OCI-LY1 (cell line): ENCODE results near the gene PRLR.

Experiments
- H2AFZ ChIP-seq: fragments of 200-600 bp; sonication (generic), shearing (Covaris generic); 2 replicates; pipeline ENCODE4 v1.6.0; 2014; ENCODE audit warnings: antibody characterized with exemption, mild to moderate bottlenecking, low read length
- H3F3A ChIP-seq: fragments of 200-600 bp; sonication (generic), shearing (Covaris generic); 2 replicates; pipeline ENCODE4 v1.6.0; 2014; ENCODE audit warnings: mild to moderate bottlenecking, antibody characterized with exemption, low read length, moderate library complexity; ENCODE audit not compliant: insufficient read depth
- H3K27ac ChIP-seq: fragments of 200-600 bp; sonication (generic); 2 replicates; pipeline ENCODE4 v1.5.1; 2014; ENCODE audit warnings: low read length, mixed run types, mild to moderate bottlenecking, low read depth; ENCODE audit not compliant: poor library complexity, severe bottlenecking
- H3K27me3 ChIP-seq: fragments of 200-600 bp; sonication (generic); 2 replicates; pipeline ENCODE4 v1.6.0; 2014; ENCODE audit warnings: antibody characterized with exemption, mild to moderate bottlenecking, low read length, moderate library complexity; ENCODE audit not compliant: insufficient read depth
- H3K36me3 ChIP-seq: fragments of 200-600 bp; sonication (generic); 2 replicates; pipeline ENCODE4 v1.6.1; 2014; ENCODE audit warnings: mild to moderate bottlenecking, antibody characterized with exemption, low read length, moderate library complexity, mixed read lengths; ENCODE audit not compliant: insufficient read depth
- H3K4me1 ChIP-seq: fragments of 200-600 bp; sonication (generic); 2 replicates; pipeline ENCODE4 v1.5.1; 2014; ENCODE audit warnings: mild to moderate bottlenecking, low read length, moderate library complexity; ENCODE audit not compliant: insufficient read depth, severe bottlenecking
- H3K4me2 ChIP-seq: fragments of 200-600 bp; sonication (generic), shearing (Covaris generic); 2 replicates; pipeline ENCODE4 v1.6.1; 2014; ENCODE audit warnings: low read length
- H3K4me3 ChIP-seq: fragments of 200-600 bp; sonication (generic); 2 replicates; pipeline ENCODE4 v1.5.1; 2014; ENCODE audit warnings: low read length, low read depth, mild to moderate bottlenecking, mixed read lengths; ENCODE audit not compliant: poor library complexity, severe bottlenecking
- H3K79me2 ChIP-seq: fragments of 200-600 bp; shearing (Covaris generic); 2 replicates; pipeline ENCODE4 v1.6.1; 2016; ENCODE audit warnings: mixed run types, low read length, mixed read lengths; ENCODE audit not compliant: insufficient read depth
- H3K9ac ChIP-seq: fragments of 200-600 bp; sonication (generic), shearing (Covaris generic); 2 replicates; pipeline ENCODE4 v1.6.1; 2014; ENCODE audit warnings: mild to moderate bottlenecking, low read length, mixed read lengths
- H3K9me2 ChIP-seq: fragments of 200-600 bp; sonication (generic), shearing (Covaris generic); 2 replicates; pipeline ENCODE4 v1.6.1; 2014; ENCODE audit warnings: low read depth, mild to moderate bottlenecking, low read length, mixed read lengths
- H3K9me3 ChIP-seq: fragments of 200-600 bp; shearing (Covaris generic); 2 replicates; pipeline ENCODE4 v1.6.1; 2014; ENCODE audit warnings: low read length, mixed read lengths
- H4K20me1 ChIP-seq: fragments of 200-600 bp; sonication (generic), shearing (Covaris generic); 2 replicates; pipeline ENCODE4 v1.6.0; 2016; ENCODE audit warnings: mild to moderate bottlenecking, low read length; ENCODE audit not compliant: insufficient read depth
- EZH2 ChIP-seq: fragments of 200-600 bp; sonication (generic), shearing (Covaris generic); IDR thresholded peaks from 2 replicates; pipeline ENCODE4 v1.8.0; 2017; ENCODE audit warnings: borderline replicate concordance, mixed run types, mild to moderate bottlenecking, antibody characterized with exemption, low read length, moderate library complexity, mixed read lengths
- TF ChIP-seq, protein P1 (sequence below): fragments of 200-600 bp; sonication (generic), shearing (Covaris generic); IDR thresholded peaks from 2 replicates; pipeline ENCODE4 v1.5.1; 2017; ENCODE audit warnings: mild to moderate bottlenecking, antibody characterized with exemption, low read length, moderate library complexity, mixed read lengths

The PRLR gene

DNA sequence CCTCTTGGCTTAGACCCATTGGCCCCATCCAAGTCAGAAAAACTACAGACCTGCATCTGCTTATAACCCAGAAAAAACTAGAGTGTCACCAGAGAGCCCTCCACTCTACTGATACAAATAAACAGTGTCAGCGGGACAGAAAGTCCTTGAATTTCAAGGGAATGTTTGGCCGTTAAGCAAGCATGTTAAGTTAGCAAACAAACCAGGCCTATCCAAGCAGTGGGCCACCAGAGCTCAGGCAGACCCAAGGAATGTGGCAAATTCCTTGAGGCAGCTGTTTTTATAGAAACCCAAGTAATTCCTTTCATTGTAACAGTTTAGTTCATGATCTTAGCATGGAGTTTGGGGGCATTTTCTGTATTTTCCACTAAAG lies 70.9 kb downstream of the PRLR start:
- H2AFZ ChIP-seq: no peak overlapping the region

DNA sequence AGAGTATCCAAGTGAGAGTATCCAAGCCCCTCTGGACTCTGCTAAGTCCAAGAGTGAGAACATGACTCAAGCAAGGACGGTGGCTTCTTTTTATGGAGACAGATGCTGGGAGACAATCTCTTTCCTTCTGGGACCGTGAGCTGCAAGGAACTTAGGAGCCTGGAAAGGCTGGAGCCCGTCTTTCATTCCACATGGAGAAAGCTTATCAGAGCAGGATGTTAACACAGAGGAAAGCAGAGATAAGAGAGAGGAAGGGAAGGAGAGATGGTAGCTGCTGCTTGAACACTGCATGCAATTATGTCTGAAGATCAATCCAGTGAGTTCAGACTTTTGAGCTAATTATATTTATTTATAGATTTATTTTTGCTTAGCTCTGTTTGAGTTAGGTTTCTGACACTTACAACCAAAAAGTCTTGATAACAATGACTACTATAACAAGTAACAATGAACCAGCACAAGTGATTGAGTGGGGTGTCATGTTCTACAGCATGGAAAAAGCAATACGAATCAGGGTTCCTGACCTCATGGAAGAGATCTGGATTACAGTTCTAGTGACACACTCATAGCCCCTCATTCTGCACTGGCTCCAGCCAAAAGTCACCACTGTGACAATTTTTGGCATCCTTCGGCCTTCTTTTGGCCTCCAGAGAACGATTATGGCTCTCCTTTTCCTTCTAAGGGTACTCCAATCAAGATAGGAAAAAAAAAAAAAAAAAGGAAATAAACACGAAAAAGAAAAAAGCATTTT lies 71.5 kb downstream of the PRLR start:
- Histone ChIP-seq H3K4me3 (no peak overlapping the region), H3K9me2 (no peaks in the 10 kb centered on the region; the same call in 1 of the 2 replicates), H3K4me2 (no peak overlapping the region), H3K4me1 (no peaks in the 10 kb centered on the region), H2AFZ (no peak overlapping the region), H3K27me3 (no peaks in the 10 kb centered on the region), H3F3A (no peaks in the 10 kb centered on the region), H3K27ac (no peak overlapping the region), H4K20me1 (no peaks in the 10 kb centered on the region), H3K9me3 (no peaks in the 10 kb centered on the region), H3K36me3 (no peaks in the 10 kb centered on the region), H3K9ac (no peak overlapping the region), H3K79me2 (no peaks in the 10 kb centered on the region)
- TF ChIP-seq, protein P1, sequence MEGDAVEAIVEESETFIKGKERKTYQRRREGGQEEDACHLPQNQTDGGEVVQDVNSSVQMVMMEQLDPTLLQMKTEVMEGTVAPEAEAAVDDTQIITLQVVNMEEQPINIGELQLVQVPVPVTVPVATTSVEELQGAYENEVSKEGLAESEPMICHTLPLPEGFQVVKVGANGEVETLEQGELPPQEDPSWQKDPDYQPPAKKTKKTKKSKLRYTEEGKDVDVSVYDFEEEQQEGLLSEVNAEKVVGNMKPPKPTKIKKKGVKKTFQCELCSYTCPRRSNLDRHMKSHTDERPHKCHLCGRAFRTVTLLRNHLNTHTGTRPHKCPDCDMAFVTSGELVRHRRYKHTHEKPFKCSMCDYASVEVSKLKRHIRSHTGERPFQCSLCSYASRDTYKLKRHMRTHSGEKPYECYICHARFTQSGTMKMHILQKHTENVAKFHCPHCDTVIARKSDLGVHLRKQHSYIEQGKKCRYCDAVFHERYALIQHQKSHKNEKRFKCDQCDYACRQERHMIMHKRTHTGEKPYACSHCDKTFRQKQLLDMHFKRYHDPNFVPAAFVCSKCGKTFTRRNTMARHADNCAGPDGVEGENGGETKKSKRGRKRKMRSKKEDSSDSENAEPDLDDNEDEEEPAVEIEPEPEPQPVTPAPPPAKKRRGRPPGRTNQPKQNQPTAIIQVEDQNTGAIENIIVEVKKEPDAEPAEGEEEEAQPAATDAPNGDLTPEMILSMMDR: no peak
- TF ChIP-seq EZH2: no peak

More for the DNA sequence above, 70.9 kb downstream of the PRLR start:
- no peak overlapping the region for H3K4me3 ChIP-seq
- no peaks in the 10 kb centered on the region for H3K36me3 ChIP-seq
- no peak overlapping the region for H3K4me2 ChIP-seq
- H4K20me1 ChIP-seq: no peaks in the 10 kb centered on the region
- no peaks in the 10 kb centered on the region for H3F3A ChIP-seq
- TF ChIP-seq EZH2: no peak
- TF ChIP-seq, protein P1: no peak
- H3K9ac ChIP-seq: no peak overlapping the region
- no peaks in the 10 kb centered on the region for H3K79me2 ChIP-seq
- no peaks in the 10 kb centered on the region for H3K9me3 ChIP-seq
- H3K27me3 ChIP-seq: no peaks in the 10 kb centered on the region
- no peak overlapping the region for H3K27ac ChIP-seq
- H3K9me2 ChIP-seq: no peaks in the 10 kb centered on the region; the same call in 1 of the 2 replicates
- H3K4me1 ChIP-seq: no peaks in the 10 kb centered on the region

DNA sequence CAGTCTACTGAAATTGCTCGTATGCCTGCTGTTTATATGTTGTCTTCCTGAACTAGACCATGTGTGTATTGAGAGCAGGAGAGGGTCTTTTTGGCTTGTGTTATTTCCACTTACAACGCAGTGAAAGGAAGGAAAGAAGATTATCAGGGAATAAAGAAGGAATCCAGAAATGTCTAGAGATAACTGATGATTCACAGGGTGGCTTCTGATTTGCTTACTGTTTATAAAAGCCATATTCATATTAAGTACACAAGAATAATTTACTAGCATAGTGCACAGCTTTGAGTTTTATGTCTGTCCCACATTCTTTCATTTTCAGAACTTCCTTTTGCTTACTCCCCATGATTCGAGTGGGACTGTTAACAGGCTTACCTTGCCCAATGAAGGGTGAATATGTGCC lies 72.1 kb downstream of the PRLR start:
- H3F3A ChIP-seq: no peaks in the 10 kb centered on the region
- H3K4me1 ChIP-seq: no peaks in the 10 kb centered on the region
- H3K27me3 ChIP-seq: no peaks in the 10 kb centered on the region
- H3K79me2 ChIP-seq: no peaks in the 10 kb centered on the region
- H4K20me1 ChIP-seq: no peaks in the 10 kb centered on the region
- TF ChIP-seq EZH2: no peak
- TF ChIP-seq, protein P1: no peak
- H3K36me3 ChIP-seq: no peaks in the 10 kb centered on the region
- H3K9ac ChIP-seq: no peak overlapping the region
- H2AFZ ChIP-seq: no peak overlapping the region
- H3K4me3 ChIP-seq: no peak overlapping the region
- no peaks in the 10 kb centered on the region; the same call in 1 of the 2 replicates for H3K9me2 ChIP-seq
- H3K9me3 ChIP-seq: no peaks in the 10 kb centered on the region
- H3K27ac ChIP-seq: no peak overlapping the region
- no peak overlapping the region for H3K4me2 ChIP-seq
